ENCODE results near the gene TMEM170A.

DNA sequence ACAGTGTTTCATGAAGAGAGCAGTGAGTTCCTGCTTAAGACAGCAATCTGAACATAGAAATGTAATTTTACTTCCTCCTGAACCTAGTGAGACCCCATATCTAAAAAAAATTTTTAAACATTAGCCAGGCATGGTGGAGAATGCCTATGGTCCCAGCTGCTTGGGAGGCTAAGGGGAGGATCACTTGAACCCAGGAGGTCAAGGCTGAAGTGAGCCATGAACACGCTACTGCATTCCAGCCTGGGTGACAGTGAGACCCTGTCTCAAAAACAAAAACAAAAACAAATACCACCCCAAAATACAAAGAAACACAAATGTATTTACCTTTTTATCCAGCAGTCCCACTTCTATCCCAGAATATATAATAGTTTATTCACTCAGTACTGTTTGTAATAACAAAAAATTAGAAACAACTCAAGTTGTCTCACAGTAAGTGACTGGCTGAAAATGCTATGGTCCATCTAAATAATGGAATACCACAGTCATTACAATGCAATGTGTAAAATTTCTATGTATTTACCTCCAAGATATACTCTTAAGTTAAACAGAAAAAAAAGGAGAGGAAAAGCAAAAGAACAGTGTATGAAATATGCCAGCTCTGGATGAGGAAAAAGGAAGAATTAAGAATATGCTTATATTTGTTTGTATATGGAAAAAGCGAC, 47.5 kb downstream of the TMEM170A start:
- TF ChIP-seq, protein P1, sequence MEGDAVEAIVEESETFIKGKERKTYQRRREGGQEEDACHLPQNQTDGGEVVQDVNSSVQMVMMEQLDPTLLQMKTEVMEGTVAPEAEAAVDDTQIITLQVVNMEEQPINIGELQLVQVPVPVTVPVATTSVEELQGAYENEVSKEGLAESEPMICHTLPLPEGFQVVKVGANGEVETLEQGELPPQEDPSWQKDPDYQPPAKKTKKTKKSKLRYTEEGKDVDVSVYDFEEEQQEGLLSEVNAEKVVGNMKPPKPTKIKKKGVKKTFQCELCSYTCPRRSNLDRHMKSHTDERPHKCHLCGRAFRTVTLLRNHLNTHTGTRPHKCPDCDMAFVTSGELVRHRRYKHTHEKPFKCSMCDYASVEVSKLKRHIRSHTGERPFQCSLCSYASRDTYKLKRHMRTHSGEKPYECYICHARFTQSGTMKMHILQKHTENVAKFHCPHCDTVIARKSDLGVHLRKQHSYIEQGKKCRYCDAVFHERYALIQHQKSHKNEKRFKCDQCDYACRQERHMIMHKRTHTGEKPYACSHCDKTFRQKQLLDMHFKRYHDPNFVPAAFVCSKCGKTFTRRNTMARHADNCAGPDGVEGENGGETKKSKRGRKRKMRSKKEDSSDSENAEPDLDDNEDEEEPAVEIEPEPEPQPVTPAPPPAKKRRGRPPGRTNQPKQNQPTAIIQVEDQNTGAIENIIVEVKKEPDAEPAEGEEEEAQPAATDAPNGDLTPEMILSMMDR (optimal IDR thresholded peaks at IDR 0.05 in 1 of 3, IDR thresholded peaks at IDR 0.05 in 1 of 3, conservative IDR thresholded peaks at IDR 0.05 in 1 of 3; ENCODE audit: extremely low read depth in 1 of 3, insufficient read depth in 2 of 3, low read length in 3 of 3), result no peak
- no peak for TF ChIP-seq EZH2 (IDR thresholded peaks at IDR 0.05; ENCODE audit: low read length)

Measured in keratinocyte (primary cell).